GM23338 (cell line): Measurements from ENCODE around the gene DNAL1. TPM values are rescaled to one million over a fixed set of nuclear protein-coding genes. Genes with fewer than 3 reads are reported as not detected.

Experiments used
- ATAC-seq: fragments of 200-7000 bp; cut with Tn5 transposase; 3 replicates; pipeline ENCODE4 v1.9.1; 2020
- DNase-seq: peaks from one replicate; pipeline ENCODE4 v3.0.0-alpha.2; 2015; ENCODE audit warnings: low spot score
- H2AFZ ChIP-seq: fragments of 200-600 bp; sonication (generic); 2 replicates; pipeline ENCODE4 v1.8.0; 2016; ENCODE audit warnings: antibody characterized with exemption, mild to moderate bottlenecking, moderate library complexity
- H3F3A ChIP-seq: fragments of 200-600 bp; sonication (generic); replicated peaks from 2 replicates; pipeline ENCODE4 v1.8.0; 2017; ENCODE audit warnings: antibody characterized with exemption, mixed run types, low read depth
- H3K27ac ChIP-seq: fragments of 200-600 bp; sonication (generic); 2 replicates; pipeline ENCODE4 v1.6.1; 2016; ENCODE audit warnings: low read depth
- H3K27me3 ChIP-seq: fragments of 200-600 bp; sonication (generic); 2 replicates; pipeline ENCODE4 v1.8.0; 2016; ENCODE audit warnings: mild to moderate bottlenecking, mixed run types, moderate library complexity; ENCODE audit not compliant: insufficient read depth
- H3K36me3 ChIP-seq: fragments of 200-600 bp; sonication (generic); 2 replicates; pipeline ENCODE4 v1.8.0; 2016; ENCODE audit warnings: mild to moderate bottlenecking; ENCODE audit not compliant: insufficient read depth
- H3K4me1 ChIP-seq: fragments of 200-600 bp; sonication (generic); 2 replicates; pipeline ENCODE4 v1.8.0; 2016; ENCODE audit warnings: mild to moderate bottlenecking, moderate library complexity; ENCODE audit not compliant: insufficient read depth
- H3K4me2 ChIP-seq: fragments of 200-600 bp; sonication (generic); 2 replicates; pipeline ENCODE4 v1.7.1; 2017; ENCODE audit warnings: mixed run types
- H3K4me3 ChIP-seq: fragments of 200-600 bp; sonication (generic); 2 replicates; pipeline ENCODE4 v1.6.1; 2016; ENCODE audit warnings: mixed run types
- H3K79me2 ChIP-seq: fragments of 200-600 bp; sonication (generic); replicated peaks from 2 replicates; pipeline ENCODE4 v1.8.0; 2017; ENCODE audit warnings: mild to moderate bottlenecking; ENCODE audit not compliant: insufficient read depth
- H3K9me2 ChIP-seq: fragments of 200-600 bp; sonication (generic); 2 replicates; pipeline ENCODE4 v1.8.0; 2017; ENCODE audit not compliant: insufficient read depth
- H4K20me1 ChIP-seq: fragments of 200-600 bp; sonication (generic); replicated peaks from 2 replicates; pipeline ENCODE4 v1.8.0; 2017; ENCODE audit warnings: mild to moderate bottlenecking; ENCODE audit not compliant: insufficient read depth
- H3K27ac Mint-ChIP-seq: 2 replicates; pipeline ENCODE4 v1.8.0; 2020; ENCODE audit warnings: inconsistent platforms, mild to moderate bottlenecking, moderate library complexity, mixed read lengths
- H3K27me3 Mint-ChIP-seq: 3 replicates; pipeline ENCODE4 v1.8.0; 2022; ENCODE audit warnings: low read depth, mild to moderate bottlenecking, moderate library complexity, mixed read lengths, inconsistent platforms; ENCODE audit not compliant: insufficient read depth, poor library complexity
- H3K36me3 Mint-ChIP-seq: 3 replicates; pipeline ENCODE4 v1.8.0; 2021; ENCODE audit warnings: low read depth, mild to moderate bottlenecking, inconsistent platforms, moderate library complexity, mixed read lengths
- H3K4me1 Mint-ChIP-seq: 3 replicates; pipeline ENCODE4 v1.8.0; 2020; ENCODE audit warnings: mild to moderate bottlenecking, inconsistent platforms, mixed read lengths
- H3K4me3 Mint-ChIP-seq: 3 replicates; pipeline ENCODE4 v1.8.0; 2021; ENCODE audit warnings: moderate library complexity, mild to moderate bottlenecking, inconsistent platforms, mixed read lengths
- H3K9me3 Mint-ChIP-seq: 3 replicates; pipeline ENCODE4 v1.8.0; 2020; ENCODE audit warnings: moderate library complexity, mild to moderate bottlenecking, inconsistent platforms, mixed read lengths
- CREB1 ChIP-seq: fragments of 250-450 bp; sonication (Bioruptor Pico); IDR thresholded peaks from 2 replicates; pipeline ENCODE4 v1.5.0; 2020; ENCODE audit warnings: low read depth, mild to moderate bottlenecking, moderate library complexity
- EZH2phosphoT487 ChIP-seq: fragments of 200-600 bp; sonication (generic); IDR thresholded peaks from one replicate; pipeline ENCODE4 v1.8.1; 2018; ENCODE audit warnings: antibody characterized with exemption; ENCODE audit not compliant: unreplicated experiment
- JUNB ChIP-seq: IDR thresholded peaks from one replicate; pipeline ENCODE4 v1.6.1; 2016; ENCODE audit warnings: antibody characterized with exemption; ENCODE audit not compliant: unreplicated experiment
- NANOG ChIP-seq: IDR thresholded peaks from 2 replicates; pipeline ENCODE4 v1.6.1; 2016; ENCODE audit warnings: antibody characterized with exemption, borderline replicate concordance
- ZNF114 ChIP-seq: fragments of 250-450 bp; sonication (Bioruptor Pico); IDR thresholded peaks from 2 replicates; pipeline ENCODE4 v1.5.0; 2020; ENCODE audit warnings: mild to moderate bottlenecking, moderate library complexity
- ZNF331 ChIP-seq: fragments of 250-450 bp; sonication (Bioruptor Pico); IDR thresholded peaks from 2 replicates; pipeline ENCODE4 v1.5.0; 2020; ENCODE audit warnings: low read depth, mild to moderate bottlenecking, moderate library complexity
- polyA plus RNA-seq: library from polyadenylated mRNA; unstranded; fragments of >200 nt; fragmentation: Nextera tagmentation; extraction: Ambion mirVana; gene quantifications from 2 replicates; pipeline ENCODE4 v1.2.1, GENCODE V29; 2016
- total RNA-seq: library from RNA; depleted of rRNA; stranded (reverse); fragments of >200 nt; shearing (Covaris generic); gene quantifications from 2 replicates; pipeline ENCODE4 v1.2.3, GENCODE V29; 2014
- TF ChIP-seq, protein P1 (sequence below), 2 experiments: fragments of 200-600 bp in 1 of 2; sonication (generic) in 1 of 2; conservative IDR thresholded peaks; 2 replicates each; pipeline versions ENCODE4 v1.5.1 to v1.6.1; 2016 to 2017; ENCODE audit warnings: antibody characterized with exemption in 2 of 2, low read depth in 2 of 2, mild to moderate bottlenecking in 2 of 2, moderate library complexity in 1 of 2
- TF ChIP-seq, protein P2 (sequence below): fragments of 250-450 bp; sonication (Bioruptor Pico); IDR thresholded peaks from 2 replicates; pipeline ENCODE4 v1.5.0; 2020; ENCODE audit warnings: mild to moderate bottlenecking, moderate library complexity

The DNAL1 gene
- total and polyA plus RNA-seq, 2 experiments from 2014 or later = 7.6 to 29.3 TPM

DNA sequence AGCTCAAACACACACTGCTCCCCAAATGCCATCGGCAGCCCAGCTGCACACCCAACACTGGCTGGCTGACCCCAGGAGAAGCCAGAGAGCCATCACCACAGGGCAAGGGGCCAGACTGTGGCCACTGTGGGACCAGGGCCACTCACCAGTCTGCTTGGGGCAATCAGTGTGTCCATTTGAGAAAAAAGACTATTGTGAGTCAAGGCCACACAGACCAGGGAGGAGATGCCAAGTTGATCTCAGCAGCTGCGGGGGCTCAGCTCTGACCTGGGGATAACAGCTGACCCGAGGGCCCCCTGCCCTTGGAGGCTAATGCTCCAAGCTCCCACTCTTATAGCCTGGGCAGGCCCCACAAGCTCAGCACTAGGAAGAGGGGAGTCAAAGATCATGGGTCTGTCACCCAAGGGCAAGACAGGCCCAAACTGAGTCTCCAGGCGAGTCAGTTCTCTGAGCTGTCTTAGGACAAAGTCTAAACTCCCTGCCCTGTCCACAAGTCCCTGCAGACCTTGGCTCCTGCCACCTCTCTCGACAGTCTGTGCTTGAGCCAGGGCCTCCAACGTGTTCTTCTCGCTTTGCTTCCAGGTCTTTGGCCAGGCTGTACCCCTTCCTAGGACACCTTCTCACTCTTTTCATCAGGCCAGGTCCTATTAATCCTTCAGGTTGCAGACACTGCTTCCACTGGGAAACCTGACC is 99.5 kb downstream of the DNAL1 start:
- Histone ChIP-seq H3K4me1 (peaks cover 38% of the 10 kb centered on the region), H3K4me2 (no peak overlapping the region), H3K9me2 (no peaks in the 10 kb centered on the region), H3K36me3 (no peaks in the 10 kb centered on the region), H3K27me3 (no peaks in the 10 kb centered on the region), H3K27ac (no peak overlapping the region), H2AFZ (no peak overlapping the region), H3K79me2 (peaks cover 26% of the 10 kb centered on the region), H4K20me1 (peaks cover 5% of the 10 kb centered on the region; the same call in 1 of the 2 replicates), H3F3A (peaks cover 9% of the 10 kb centered on the region; the same call in 1 of the 2 replicates), H3K4me3 (no peak overlapping the region)
- Mint-ChIP-seq H3K4me1 (peaks cover 62% of the 10 kb centered on the region), H3K27ac (no peak overlapping the region), H3K36me3 (no peaks in the 10 kb centered on the region), H3K9me3 (no peaks in the 10 kb centered on the region), H3K27me3 (peaks cover 15% of the 10 kb centered on the region), H3K4me3 (no peak overlapping the region)
- DNase-seq (no peak), ATAC-seq (no peak)
- TF ChIP-seq ZNF114 (CRISPR knock-in tag) (no peak), NANOG (no peak), JUNB (no peak)

DNA sequence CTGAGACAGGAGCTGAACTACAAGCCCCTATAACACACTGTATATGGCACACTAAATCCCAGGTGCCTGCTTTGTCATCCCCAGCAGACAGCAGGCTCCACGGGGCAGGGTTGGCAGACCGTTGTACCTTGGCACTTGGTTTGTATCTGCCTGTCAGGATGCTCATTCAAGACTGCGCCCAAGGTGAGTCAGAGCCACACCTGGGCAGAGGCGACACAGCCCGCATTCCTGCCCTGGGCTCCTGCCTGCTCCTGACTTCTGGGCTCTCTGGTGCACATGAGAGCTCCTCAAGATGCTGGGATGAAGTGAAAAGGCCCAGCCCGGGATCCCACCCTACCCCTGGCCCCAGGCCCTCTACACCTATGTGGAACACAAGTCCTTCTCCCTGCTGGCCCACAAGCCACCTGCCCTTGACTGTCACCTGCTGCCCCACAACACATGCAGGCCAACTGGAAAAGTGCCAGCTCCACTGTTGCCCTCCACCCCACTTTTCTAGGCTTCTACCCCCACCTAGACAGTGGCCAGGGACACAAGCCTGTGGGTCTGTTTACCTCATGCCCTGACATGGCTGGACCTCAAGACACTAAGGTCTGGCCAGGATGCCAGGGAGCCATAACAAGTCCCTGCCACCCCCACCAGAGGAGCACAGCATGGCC is 100.2 kb downstream of the DNAL1 start:
- H3K4me3 ChIP-seq = no peak overlapping the region
- H3K4me3 Mint-ChIP-seq = no peak overlapping the region
- H3K9me2 ChIP-seq = no peaks in the 10 kb centered on the region
- H3K27ac Mint-ChIP-seq = no peak overlapping the region
- peaks cover 42% of the 10 kb centered on the region for H3K4me1 ChIP-seq
- H3K27me3 ChIP-seq = no peaks in the 10 kb centered on the region
- H3K4me1 Mint-ChIP-seq = peaks cover 68% of the 10 kb centered on the region
- peaks cover 9% of the 10 kb centered on the region; the same call in 1 of the 2 replicates for H4K20me1 ChIP-seq
- peaks cover 9% of the 10 kb centered on the region; the same call in 1 of the 2 replicates for H3F3A ChIP-seq
- H3K4me2 ChIP-seq = no peak overlapping the region
- no peaks in the 10 kb centered on the region for H3K36me3 Mint-ChIP-seq
- H2AFZ ChIP-seq = no peak overlapping the region
- no peak overlapping the region for H3K27ac ChIP-seq
- no peak for DNase-seq
- H3K79me2 ChIP-seq = peaks cover 26% of the 10 kb centered on the region
- H3K36me3 ChIP-seq = no peaks in the 10 kb centered on the region
- ATAC-seq = no peak
- H3K27me3 Mint-ChIP-seq = peaks cover 16% of the 10 kb centered on the region
- no peaks in the 10 kb centered on the region for H3K9me3 Mint-ChIP-seq
- TF ChIP-seq, protein P1, sequence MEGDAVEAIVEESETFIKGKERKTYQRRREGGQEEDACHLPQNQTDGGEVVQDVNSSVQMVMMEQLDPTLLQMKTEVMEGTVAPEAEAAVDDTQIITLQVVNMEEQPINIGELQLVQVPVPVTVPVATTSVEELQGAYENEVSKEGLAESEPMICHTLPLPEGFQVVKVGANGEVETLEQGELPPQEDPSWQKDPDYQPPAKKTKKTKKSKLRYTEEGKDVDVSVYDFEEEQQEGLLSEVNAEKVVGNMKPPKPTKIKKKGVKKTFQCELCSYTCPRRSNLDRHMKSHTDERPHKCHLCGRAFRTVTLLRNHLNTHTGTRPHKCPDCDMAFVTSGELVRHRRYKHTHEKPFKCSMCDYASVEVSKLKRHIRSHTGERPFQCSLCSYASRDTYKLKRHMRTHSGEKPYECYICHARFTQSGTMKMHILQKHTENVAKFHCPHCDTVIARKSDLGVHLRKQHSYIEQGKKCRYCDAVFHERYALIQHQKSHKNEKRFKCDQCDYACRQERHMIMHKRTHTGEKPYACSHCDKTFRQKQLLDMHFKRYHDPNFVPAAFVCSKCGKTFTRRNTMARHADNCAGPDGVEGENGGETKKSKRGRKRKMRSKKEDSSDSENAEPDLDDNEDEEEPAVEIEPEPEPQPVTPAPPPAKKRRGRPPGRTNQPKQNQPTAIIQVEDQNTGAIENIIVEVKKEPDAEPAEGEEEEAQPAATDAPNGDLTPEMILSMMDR (conservative IDR thresholded peaks at IDR 0.05; ENCODE audit: low read depth in 2 of 2) = no peak
- TF ChIP-seq EZH2phosphoT487 (no peak), NANOG (no peak), ZNF114 (CRISPR knock-in tag) (no peak), ZNF331 (CRISPR knock-in tag) (no peak), CREB1 (CRISPR knock-in tag) (no peak)
- TF ChIP-seq, protein P2, sequence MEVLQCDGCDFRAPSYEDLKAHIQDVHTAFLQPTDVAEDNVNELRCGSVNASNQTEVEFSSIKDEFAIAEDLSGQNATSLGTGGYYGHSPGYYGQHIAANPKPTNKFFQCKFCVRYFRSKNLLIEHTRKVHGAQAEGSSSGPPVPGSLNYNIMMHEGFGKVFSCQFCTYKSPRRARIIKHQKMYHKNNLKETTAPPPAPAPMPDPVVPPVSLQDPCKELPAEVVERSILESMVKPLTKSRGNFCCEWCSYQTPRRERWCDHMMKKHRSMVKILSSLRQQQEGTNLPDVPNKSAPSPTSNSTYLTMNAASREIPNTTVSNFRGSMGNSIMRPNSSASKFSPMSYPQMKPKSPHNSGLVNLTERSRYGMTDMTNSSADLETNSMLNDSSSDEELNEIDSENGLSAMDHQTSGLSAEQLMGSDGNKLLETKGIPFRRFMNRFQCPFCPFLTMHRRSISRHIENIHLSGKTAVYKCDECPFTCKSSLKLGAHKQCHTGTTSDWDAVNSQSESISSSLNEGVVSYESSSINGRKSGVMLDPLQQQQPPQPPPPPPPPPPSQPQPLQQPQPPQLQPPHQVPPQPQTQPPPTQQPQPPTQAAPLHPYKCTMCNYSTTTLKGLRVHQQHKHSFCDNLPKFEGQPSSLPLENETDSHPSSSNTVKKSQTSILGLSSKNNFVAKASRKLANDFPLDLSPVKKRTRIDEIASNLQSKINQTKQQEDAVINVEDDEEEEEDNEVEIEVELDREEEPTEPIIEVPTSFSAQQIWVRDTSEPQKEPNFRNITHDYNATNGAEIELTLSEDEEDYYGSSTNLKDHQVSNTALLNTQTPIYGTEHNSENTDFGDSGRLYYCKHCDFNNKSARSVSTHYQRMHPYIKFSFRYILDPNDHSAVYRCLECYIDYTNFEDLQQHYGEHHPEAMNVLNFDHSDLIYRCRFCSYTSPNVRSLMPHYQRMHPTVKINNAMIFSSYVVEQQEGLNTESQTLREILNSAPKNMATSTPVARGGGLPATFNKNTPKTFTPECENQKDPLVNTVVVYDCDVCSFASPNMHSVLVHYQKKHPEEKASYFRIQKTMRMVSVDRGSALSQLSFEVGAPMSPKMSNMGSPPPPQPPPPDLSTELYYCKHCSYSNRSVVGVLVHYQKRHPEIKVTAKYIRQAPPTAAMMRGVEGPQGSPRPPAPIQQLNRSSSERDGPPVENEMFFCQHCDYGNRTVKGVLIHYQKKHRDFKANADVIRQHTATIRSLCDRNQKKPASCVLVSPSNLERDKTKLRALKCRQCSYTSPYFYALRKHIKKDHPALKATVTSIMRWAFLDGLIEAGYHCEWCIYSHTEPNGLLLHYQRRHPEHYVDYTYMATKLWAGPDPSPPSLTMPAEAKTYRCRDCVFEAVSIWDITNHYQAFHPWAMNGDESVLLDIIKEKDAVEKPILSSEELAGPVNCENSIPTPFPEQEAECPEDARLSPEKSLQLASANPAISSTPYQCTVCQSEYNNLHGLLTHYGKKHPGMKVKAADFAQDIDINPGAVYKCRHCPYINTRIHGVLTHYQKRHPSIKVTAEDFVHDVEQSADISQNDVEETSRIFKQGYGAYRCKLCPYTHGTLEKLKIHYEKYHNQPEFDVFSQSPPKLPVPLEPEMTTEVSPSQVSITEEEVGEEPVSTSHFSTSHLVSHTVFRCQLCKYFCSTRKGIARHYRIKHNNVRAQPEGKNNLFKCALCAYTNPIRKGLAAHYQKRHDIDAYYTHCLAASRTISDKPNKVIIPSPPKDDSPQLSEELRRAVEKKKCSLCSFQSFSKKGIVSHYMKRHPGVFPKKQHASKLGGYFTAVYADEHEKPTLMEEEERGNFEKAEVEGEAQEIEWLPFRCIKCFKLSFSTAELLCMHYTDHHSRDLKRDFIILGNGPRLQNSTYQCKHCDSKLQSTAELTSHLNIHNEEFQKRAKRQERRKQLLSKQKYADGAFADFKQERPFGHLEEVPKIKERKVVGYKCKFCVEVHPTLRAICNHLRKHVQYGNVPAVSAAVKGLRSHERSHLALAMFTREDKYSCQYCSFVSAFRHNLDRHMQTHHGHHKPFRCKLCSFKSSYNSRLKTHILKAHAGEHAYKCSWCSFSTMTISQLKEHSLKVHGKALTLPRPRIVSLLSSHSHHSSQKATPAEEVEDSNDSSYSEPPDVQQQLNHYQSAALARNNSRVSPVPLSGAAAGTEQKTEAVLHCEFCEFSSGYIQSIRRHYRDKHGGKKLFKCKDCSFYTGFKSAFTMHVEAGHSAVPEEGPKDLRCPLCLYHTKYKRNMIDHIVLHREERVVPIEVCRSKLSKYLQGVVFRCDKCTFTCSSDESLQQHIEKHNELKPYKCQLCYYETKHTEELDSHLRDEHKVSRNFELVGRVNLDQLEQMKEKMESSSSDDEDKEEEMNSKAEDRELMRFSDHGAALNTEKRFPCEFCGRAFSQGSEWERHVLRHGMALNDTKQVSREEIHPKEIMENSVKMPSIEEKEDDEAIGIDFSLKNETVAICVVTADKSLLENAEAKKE = no peak
